Astrocyte (in vitro differentiated cells and primary cell): ENCODE measurements around the gene CTH. TPM values are rescaled to one million over a fixed set of nuclear protein-coding genes. Genes with fewer than 3 reads are reported as not detected.
"Not testable (repeated sequence)": the region's sequence is repeated elsewhere in the genome, so short reads cannot be mapped to it uniquely, and the experiment has no call there.

Experiments used
- DNase-seq: peaks from one replicate; pipeline ENCODE4 v3.0.0-alpha.2; 2010; ENCODE audit warnings: low read depth
- FAIRE-seq: peaks from 2 replicates; lab custom pipeline; 2011; peaks lifted over from hg19 to GRCh38; lab: Jason Lieb, UNC
- H2AFZ ChIP-seq: 2 replicates; pipeline ENCODE4 v1.6.0; 2012; ENCODE audit warnings: low read depth, low read length, inconsistent platforms
- H3K27ac ChIP-seq: 2 replicates; pipeline ENCODE4 v1.5.1; 2011; ENCODE audit warnings: low read depth, low read length, inconsistent platforms
- H3K27me3 ChIP-seq: 2 replicates; pipeline ENCODE4 v1.6.0; 2011; ENCODE audit warnings: low read length, inconsistent platforms; ENCODE audit not compliant: insufficient read depth
- H3K36me3 ChIP-seq: 2 replicates; pipeline ENCODE4 v1.5.1; 2011; ENCODE audit warnings: low read length, inconsistent platforms; ENCODE audit not compliant: insufficient read depth
- H3K4me1 ChIP-seq: 2 replicates; pipeline ENCODE4 v1.5.1; 2011; ENCODE audit warnings: low read length, inconsistent platforms; ENCODE audit not compliant: insufficient read depth
- H3K4me2 ChIP-seq: 2 replicates; pipeline ENCODE4 v1.6.0; 2012; ENCODE audit warnings: low read length, inconsistent platforms
- H3K4me3 ChIP-seq: 2 replicates; pipeline ENCODE4 v1.5.1; 2011; ENCODE audit warnings: low read depth, mild to moderate bottlenecking, low read length, inconsistent platforms; ENCODE audit not compliant: insufficient read depth
- H3K79me2 ChIP-seq: 2 replicates; pipeline ENCODE4 v1.6.0; 2012; ENCODE audit warnings: mild to moderate bottlenecking, low read length, inconsistent platforms; ENCODE audit not compliant: insufficient read depth
- H3K9ac ChIP-seq: 2 replicates; pipeline ENCODE4 v1.6.0; 2012; ENCODE audit warnings: mild to moderate bottlenecking, low read length, inconsistent platforms
- H3K9me3 ChIP-seq: 2 replicates; pipeline ENCODE4 v1.5.1; 2012; ENCODE audit warnings: low read depth, mild to moderate bottlenecking, low read length, inconsistent platforms; ENCODE audit not compliant: insufficient read depth
- H4K20me1 ChIP-seq: 2 replicates; pipeline ENCODE4 v1.6.0; 2012; ENCODE audit warnings: low read length, inconsistent platforms; ENCODE audit not compliant: insufficient read depth
- H3K27ac Mint-ChIP-seq: one replicate; pipeline ENCODE4 v1.8.0; 2021; ENCODE audit warnings: mild to moderate bottlenecking, mixed read lengths; ENCODE audit not compliant: unreplicated experiment
- H3K27me3 Mint-ChIP-seq: one replicate; pipeline ENCODE4 v1.8.0; 2021; ENCODE audit warnings: low read depth, mixed read lengths; ENCODE audit not compliant: unreplicated experiment
- H3K36me3 Mint-ChIP-seq: one replicate; pipeline ENCODE4 v1.8.0; 2021; ENCODE audit warnings: low read depth, mixed read lengths; ENCODE audit not compliant: unreplicated experiment
- H3K4me1 Mint-ChIP-seq: one replicate; pipeline ENCODE4 v1.8.0; 2021; ENCODE audit warnings: low read depth, mixed read lengths; ENCODE audit not compliant: unreplicated experiment
- H3K4me3 Mint-ChIP-seq: one replicate; pipeline ENCODE4 v1.8.0; 2021; ENCODE audit warnings: mild to moderate bottlenecking, moderate library complexity, mixed read lengths; ENCODE audit not compliant: unreplicated experiment
- H3K9me3 Mint-ChIP-seq: one replicate; pipeline ENCODE4 v1.8.0; 2021; ENCODE audit warnings: mild to moderate bottlenecking, mixed read lengths; ENCODE audit not compliant: unreplicated experiment
- CTCF ChIP-seq: IDR thresholded peaks from 2 replicates; pipeline ENCODE4 v1.5.1; 2011; ENCODE audit warnings: low read depth, mild to moderate bottlenecking, inconsistent platforms, low read length, moderate library complexity; ENCODE audit not compliant: insufficient read depth
- EZH2 ChIP-seq: IDR thresholded peaks from 2 replicates; pipeline ENCODE4 v1.6.1; 2012; ENCODE audit warnings: mild to moderate bottlenecking, low read length, inconsistent platforms; ENCODE audit not compliant: insufficient read depth
- total RNA-seq: library from RNA; stranded (reverse); gene quantifications from 2 replicates; pipeline ENCODE4 v1.2.1, GENCODE V29; 2021

Gene CTH
- total RNA-seq, 1 donor from 2014 or later, result 23.7 TPM

- no peaks in the 10 kb centered on the region for H3K9me3 Mint-ChIP-seq
- Histone ChIP-seq H3K9me3 (no peaks in the 10 kb centered on the region), H3K36me3 (no peaks in the 10 kb centered on the region), H2AFZ (no peak overlapping the region), H3K27ac (no peak overlapping the region), H3K4me1 (peaks cover 3% of the 10 kb centered on the region), H3K79me2 (peaks cover 2% of the 10 kb centered on the region), H3K4me2 (no peak overlapping the region), H3K27me3 (no peaks in the 10 kb centered on the region), H4K20me1 (no peaks in the 10 kb centered on the region), H3K4me3 (no peak overlapping the region), H3K9ac (no peak overlapping the region)
- H3K4me1 Mint-ChIP-seq, result no peaks in the 10 kb centered on the region
- no peak overlapping the region for H3K27ac Mint-ChIP-seq
- TF ChIP-seq CTCF (no peak), EZH2 (no peak)
- peaks cover 7% of the 10 kb centered on the region for H3K36me3 Mint-ChIP-seq
- no peak overlapping the region for H3K4me3 Mint-ChIP-seq
- H3K27me3 Mint-ChIP-seq, result no peaks in the 10 kb centered on the region
- FAIRE-seq (no peak), DNase-seq (no peak)
These were observed 4.8 kb downstream of the CTH start for GRCh38 chr1:70415882-70416281.

- not testable (repeated sequence) for H3K36me3 Mint-ChIP-seq, H3K79me2 ChIP-seq, H3K4me3 ChIP-seq, H3K9me3 Mint-ChIP-seq, H3K27me3 ChIP-seq, H3K4me1 Mint-ChIP-seq, H3K36me3 ChIP-seq, H3K27me3 Mint-ChIP-seq, H3K4me1 ChIP-seq, H3K9me3 ChIP-seq, FAIRE-seq, H3K9ac ChIP-seq, H3K4me3 Mint-ChIP-seq, H3K4me2 ChIP-seq, H3K27ac Mint-ChIP-seq, DNase-seq, H3K27ac ChIP-seq, H2AFZ ChIP-seq, H4K20me1 ChIP-seq
These were observed 8.1 kb downstream of the CTH start for GRCh38 chr1:70418973-70419734.

GRCh38 chr1:70420320-70420719 lies 9.3 kb downstream of the CTH start:
- Mint-ChIP-seq H3K27ac (no peak overlapping the region), H3K4me1 (no peaks in the 10 kb centered on the region), H3K9me3 (no peaks in the 10 kb centered on the region), H3K4me3 (no peak overlapping the region), H3K27me3 (no peaks in the 10 kb centered on the region), H3K36me3 (peaks cover 10% of the 10 kb centered on the region)
- H3K27me3 ChIP-seq, result no peaks in the 10 kb centered on the region
- no peaks in the 10 kb centered on the region for H3K36me3 ChIP-seq
- no peaks in the 10 kb centered on the region for H3K9me3 ChIP-seq
- DNase-seq (no peak), FAIRE-seq (no peak)
- no peaks in the 10 kb centered on the region for H3K79me2 ChIP-seq
- no peaks in the 10 kb centered on the region for H4K20me1 ChIP-seq
- no peak overlapping the region for H3K27ac ChIP-seq
- no peak for TF ChIP-seq CTCF
- TF ChIP-seq EZH2, result no peak
- H3K4me3 ChIP-seq, result no peak overlapping the region
- H3K4me1 ChIP-seq, result no peaks in the 10 kb centered on the region
- no peak overlapping the region for H3K9ac ChIP-seq
- no peak overlapping the region for H2AFZ ChIP-seq
- no peak overlapping the region for H3K4me2 ChIP-seq
